OCI-LY7 (cell line): Measurements from ENCODE around the gene GNAO1. TPM values are rescaled to one million over a fixed set of nuclear protein-coding genes. Genes with fewer than 3 reads are reported as not detected.

Source experiments
- BruUV-seq: library from RNA; stranded (reverse); fragments of 400-500 nt; replicated peaks from 2 replicates; lab custom pipeline; 2021; lab: Mats Ljungman, UMichigan
- CTCF ChIA-PET: fragments of 300-600 bp; sonication (Branson Sonifier 250); formaldehyde crosslinking; loops from one replicate; lab custom pipeline; 2022; ENCODE audit warnings: antibody characterized with exemption; ENCODE audit not compliant: unreplicated experiment; lab: Charles Lee
- POLR2A ChIA-PET: fragments of 300-600 bp; sonication (Branson Sonifier 250); formaldehyde crosslinking; loops from one replicate; lab custom pipeline; 2022; ENCODE audit warnings: antibody characterized with exemption; lab: Charles Lee
- DNase-seq: peaks from one replicate; pipeline ENCODE4 v3.0.0-alpha.2; 2015; ENCODE audit warnings: low spot score
- H2AFZ ChIP-seq: fragments of 200-600 bp; sonication (generic), shearing (Covaris generic); 2 replicates; pipeline ENCODE4 v1.6.1; 2014; ENCODE audit warnings: mild to moderate bottlenecking, antibody characterized with exemption, low read length, moderate library complexity
- H3K27ac ChIP-seq: fragments of 200-600 bp; sonication (generic); 2 replicates; pipeline ENCODE4 v1.5.1; 2014; ENCODE audit warnings: mixed run types, low read depth, mild to moderate bottlenecking, moderate library complexity, low read length, inconsistent platforms; ENCODE audit not compliant: poor library complexity, severe bottlenecking
- H3K36me3 ChIP-seq: fragments of 200-600 bp; sonication (generic); 2 replicates; pipeline ENCODE4 v1.6.1; 2014; ENCODE audit warnings: mild to moderate bottlenecking, antibody characterized with exemption, low read length, moderate library complexity, mixed read lengths; ENCODE audit not compliant: insufficient read depth
- H3K4me1 ChIP-seq: fragments of 200-600 bp; sonication (generic); 2 replicates; pipeline ENCODE4 v1.5.1; 2014; ENCODE audit warnings: mild to moderate bottlenecking, low read length; ENCODE audit not compliant: insufficient read depth, poor library complexity, severe bottlenecking
- H3K4me2 ChIP-seq: fragments of 200-600 bp; sonication (generic); 2 replicates; pipeline ENCODE4 v1.6.1; 2014; ENCODE audit warnings: mild to moderate bottlenecking, low read length
- H3K4me3 ChIP-seq: fragments of 200-600 bp; sonication (generic); 2 replicates; pipeline ENCODE4 v1.5.1; 2014; ENCODE audit warnings: mild to moderate bottlenecking, low read depth, low read length; ENCODE audit not compliant: poor library complexity, severe bottlenecking
- H3K79me2 ChIP-seq: fragments of 200-600 bp; sonication (generic); 2 replicates; pipeline ENCODE4 v1.6.1; 2016; ENCODE audit warnings: low read depth, mild to moderate bottlenecking, low read length, moderate library complexity, mixed read lengths; ENCODE audit not compliant: insufficient read depth
- H3K9me2 ChIP-seq: fragments of 200-600 bp; sonication (generic); 2 replicates; pipeline ENCODE4 v1.6.1; 2016; ENCODE audit warnings: mild to moderate bottlenecking, low read length, mixed read lengths; ENCODE audit not compliant: insufficient read depth
- H3K9me3 ChIP-seq: fragments of 200-600 bp; sonication (generic); 2 replicates; pipeline ENCODE4 v1.6.1; 2014; ENCODE audit warnings: mild to moderate bottlenecking, mixed run types, low read length, mixed read lengths
- H4K20me1 ChIP-seq: fragments of 200-600 bp; sonication (generic); 2 replicates; pipeline ENCODE4 v1.6.1; 2014; ENCODE audit warnings: mild to moderate bottlenecking, antibody characterized with exemption, low read length, moderate library complexity, mixed read lengths; ENCODE audit not compliant: insufficient read depth
- EZH2phosphoT487 ChIP-seq: fragments of 200-600 bp; sonication (generic); IDR thresholded peaks from 2 replicates; pipeline ENCODE4 v1.6.1; 2018; ENCODE audit warnings: low read depth, borderline replicate concordance, mild to moderate bottlenecking, mixed run types, antibody characterized with exemption, low read length, moderate library complexity, mixed read lengths
- intact Hi-C: fragments of 100-400 bp; cut with micrococcal nuclease; formaldehyde crosslinking; loops from one replicate; pipeline ENCODE4 v1.10.0; 2022; ENCODE audit not compliant: unreplicated experiment
- total RNA-seq, 2 experiments: library from RNA; depleted of rRNA in 1 of 2; stranded (reverse); fragments of >200 nt in 1 of 2; shearing (Covaris generic) in 1 of 2; gene quantifications; 2 replicates each; pipeline ENCODE4 v1.2.3, GENCODE V29; 2014 to 2022
- TF ChIP-seq, protein P1 (sequence below): fragments of 200-600 bp; sonication (generic); conservative IDR thresholded peaks from 2 replicates; pipeline ENCODE4 v1.5.1; 2014; ENCODE audit warnings: mild to moderate bottlenecking, antibody characterized with exemption, low read length, moderate library complexity, mixed read lengths

GNAO1 gene
- total RNA-seq, 2 experiments from 2014 or later = not detected

GRCh38 chr16:56181401-56181800 is 9.9 kb upstream of the GNAO1 start:
- intact Hi-C loops = no loop called here
- H3K79me2 ChIP-seq = no peaks in the 10 kb centered on the region; the same call in 1 of the 2 replicates
- no peak overlapping the region for H3K4me2 ChIP-seq
- H3K4me1 ChIP-seq = no peaks in the 10 kb centered on the region
- no peaks in the 10 kb centered on the region for H3K36me3 ChIP-seq
- H2AFZ ChIP-seq = no peak overlapping the region
- no peak for TF ChIP-seq EZH2phosphoT487
- TF ChIP-seq, protein P1, sequence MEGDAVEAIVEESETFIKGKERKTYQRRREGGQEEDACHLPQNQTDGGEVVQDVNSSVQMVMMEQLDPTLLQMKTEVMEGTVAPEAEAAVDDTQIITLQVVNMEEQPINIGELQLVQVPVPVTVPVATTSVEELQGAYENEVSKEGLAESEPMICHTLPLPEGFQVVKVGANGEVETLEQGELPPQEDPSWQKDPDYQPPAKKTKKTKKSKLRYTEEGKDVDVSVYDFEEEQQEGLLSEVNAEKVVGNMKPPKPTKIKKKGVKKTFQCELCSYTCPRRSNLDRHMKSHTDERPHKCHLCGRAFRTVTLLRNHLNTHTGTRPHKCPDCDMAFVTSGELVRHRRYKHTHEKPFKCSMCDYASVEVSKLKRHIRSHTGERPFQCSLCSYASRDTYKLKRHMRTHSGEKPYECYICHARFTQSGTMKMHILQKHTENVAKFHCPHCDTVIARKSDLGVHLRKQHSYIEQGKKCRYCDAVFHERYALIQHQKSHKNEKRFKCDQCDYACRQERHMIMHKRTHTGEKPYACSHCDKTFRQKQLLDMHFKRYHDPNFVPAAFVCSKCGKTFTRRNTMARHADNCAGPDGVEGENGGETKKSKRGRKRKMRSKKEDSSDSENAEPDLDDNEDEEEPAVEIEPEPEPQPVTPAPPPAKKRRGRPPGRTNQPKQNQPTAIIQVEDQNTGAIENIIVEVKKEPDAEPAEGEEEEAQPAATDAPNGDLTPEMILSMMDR = no peak
- H3K27ac ChIP-seq = no peak overlapping the region
- no peaks in the 10 kb centered on the region for H4K20me1 ChIP-seq
- H3K9me3 ChIP-seq = no peaks in the 10 kb centered on the region
- no peak overlapping the region for H3K4me3 ChIP-seq
- H3K9me2 ChIP-seq = no peaks in the 10 kb centered on the region
- no TSS peak for BruUV-seq
- ChIA-PET POLR2A (interaction anchor here (0.7 kb wide), 1 partner anchor 58 kb away, joined by 3 read pairs; no protein-coding TSS in a partner anchor), CTCF (no interaction called here)
- no peak for DNase-seq

DNA sequence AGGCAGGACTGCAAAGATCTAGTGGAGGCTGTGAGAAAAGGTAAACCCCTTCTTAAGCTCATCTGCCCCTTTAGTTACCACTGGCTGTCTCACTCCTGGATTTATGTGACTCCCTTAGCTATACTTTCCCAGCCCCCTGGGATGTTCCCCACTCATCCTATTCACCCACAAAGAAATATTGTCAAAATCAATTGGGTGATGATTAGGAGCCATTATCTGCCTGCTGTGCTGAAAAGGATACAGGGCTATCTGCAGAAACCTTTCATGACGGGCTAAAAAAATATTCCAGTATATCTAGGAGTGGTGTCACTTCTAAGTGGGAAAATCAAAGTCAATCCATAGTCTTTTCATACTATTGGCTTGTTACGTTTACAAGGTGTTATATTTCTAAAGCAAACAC is 8.0 kb upstream of the GNAO1 start:
- no peaks in the 10 kb centered on the region for H3K4me1 ChIP-seq
- no peak overlapping the region for H3K4me2 ChIP-seq
- no peak for DNase-seq
- no peak for TF ChIP-seq EZH2phosphoT487
- TF ChIP-seq, protein P1 = no peak
- no peak overlapping the region for H3K4me3 ChIP-seq
- no peaks in the 10 kb centered on the region; the same call in 1 of the 2 replicates for H3K79me2 ChIP-seq
- BruUV-seq = no TSS peak
- H3K9me3 ChIP-seq = no peaks in the 10 kb centered on the region
- no peak overlapping the region for H2AFZ ChIP-seq
- no peaks in the 10 kb centered on the region for H3K9me2 ChIP-seq
- CTCF ChIA-PET = no interaction called here
- intact Hi-C loops = no loop called here
- no peaks in the 10 kb centered on the region for H4K20me1 ChIP-seq
- POLR2A ChIA-PET = no interaction called here
- no peak overlapping the region for H3K27ac ChIP-seq
- no peaks in the 10 kb centered on the region for H3K36me3 ChIP-seq

DNA sequence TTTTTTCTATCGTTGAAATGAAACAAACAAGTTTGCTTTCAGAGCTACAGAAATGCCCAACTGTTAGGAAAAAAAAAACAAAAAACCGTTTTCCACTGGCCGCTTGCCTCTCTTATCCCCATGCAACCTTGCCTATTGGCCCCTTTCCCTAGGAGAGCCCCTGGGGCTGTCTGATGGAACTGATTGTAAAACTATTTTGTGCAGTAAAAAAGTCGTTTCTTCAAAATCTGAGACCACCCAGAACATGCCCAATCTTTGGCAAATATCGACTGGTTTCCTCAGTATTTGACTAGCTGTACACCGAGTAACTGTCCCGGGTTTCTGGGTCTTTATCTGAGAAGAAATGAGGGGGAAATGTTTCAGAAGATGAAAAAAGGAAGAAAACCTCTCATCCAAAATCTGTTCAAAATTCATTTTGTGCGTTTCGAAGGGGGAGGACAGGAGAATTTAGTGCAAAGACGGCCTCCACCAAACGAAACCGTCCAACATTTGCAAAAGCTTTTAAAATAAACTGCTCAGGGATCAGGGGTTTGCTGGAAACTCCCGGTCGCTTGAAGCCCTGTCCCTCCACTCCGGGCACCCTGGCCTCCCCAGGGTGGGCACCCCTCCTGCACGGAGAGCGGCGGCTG is 1.1 kb upstream of the GNAO1 start:
- TF ChIP-seq, protein P1 = no peak
- H4K20me1 ChIP-seq = no peaks in the 10 kb centered on the region
- intact Hi-C loops = no loop called here
- POLR2A ChIA-PET = interaction anchor here (0.5 kb wide), 1 partner anchor 10 kb away, joined by 3 read pairs; no protein-coding TSS in a partner anchor
- H3K9me3 ChIP-seq = no peaks in the 10 kb centered on the region
- no peaks in the 10 kb centered on the region for H3K9me2 ChIP-seq
- H2AFZ ChIP-seq = no peak overlapping the region
- no peak overlapping the region for H3K4me3 ChIP-seq
- no peaks in the 10 kb centered on the region for H3K4me1 ChIP-seq
- no peak overlapping the region for H3K4me2 ChIP-seq
- CTCF ChIA-PET = no interaction called here
- no peak for DNase-seq
- H3K36me3 ChIP-seq = no peaks in the 10 kb centered on the region
- BruUV-seq = no TSS peak
- H3K27ac ChIP-seq = no peak overlapping the region
- no peaks in the 10 kb centered on the region for H3K79me2 ChIP-seq
